K562 (cell line): ENCODE data around the gene ZNF785. TPM values are rescaled to one million over a fixed set of nuclear protein-coding genes. Genes with fewer than 3 reads are reported as not detected.

Experiments
- CBFB ChIP-seq: sonication (generic); formaldehyde crosslinking; IDR thresholded peaks from 2 replicates; pipeline ENCODE4 v1.4.0; 2020; ENCODE audit warnings: mild to moderate bottlenecking, missing genetic modification reagents
- CEBPG ChIP-seq, 3 experiments: fragments of 200-800 bp in 1 of 3; sonication (Bioruptor generic) in 1 of 3; sonication (generic) in 1 of 3; formaldehyde crosslinking in 1 of 3; IDR thresholded peaks in 2 of 3; conservative IDR thresholded peaks in 1 of 3; 2 replicates each; pipeline versions ENCODE4 v1.6.1 to v1.8.0; 2016 to 2022; ENCODE audit warnings: missing compliant biosample characterization in 2 of 3, missing genetic modification characterization in 2 of 3, mild to moderate bottlenecking in 1 of 3, missing genetic modification reagents in 1 of 3
- E2F6 ChIP-seq, 2 experiments: IDR thresholded peaks; 2 replicates each; pipeline ENCODE4 v1.6.1; 2011; ENCODE audit warnings: borderline replicate concordance in 1 of 2, control low read depth in 1 of 2, low read depth in 1 of 2, low read length in 1 of 2, mild to moderate bottlenecking in 1 of 2, mixed read lengths in 1 of 2, moderate library complexity in 1 of 2; ENCODE audit not compliant: insufficient read depth in 1 of 2, insufficient read length in 1 of 2, poor library complexity in 1 of 2, severe bottlenecking in 1 of 2; ENCODE audit errors: extremely low read depth in 1 of 2
- ETS1 ChIP-seq: conservative IDR thresholded peaks from 2 replicates; pipeline ENCODE4 v1.6.1; 2011; ENCODE audit warnings: low read depth, mild to moderate bottlenecking, low read length; ENCODE audit not compliant: control insufficient read depth
- MAFG ChIP-seq: fragments of 450-650 bp; conservative IDR thresholded peaks from 2 replicates; pipeline ENCODE4 v1.6.1; 2016; ENCODE audit warnings: missing genetic modification characterization, missing compliant biosample characterization
- MBD1 ChIP-seq: fragments of 250-450 bp; sonication (Bioruptor Pico); IDR thresholded peaks from 2 replicates; pipeline ENCODE4 v1.8.0; 2022; ENCODE audit warnings: inconsistent platforms
- MTA2 ChIP-seq: fragments of 450-650 bp; IDR thresholded peaks from 2 replicates; pipeline ENCODE4 v1.6.1; 2016; ENCODE audit warnings: low read depth
- MYBL2 ChIP-seq, 2 experiments: fragments of 450-650 bp in 1 of 2; sonication (generic) in 1 of 2; formaldehyde crosslinking in 1 of 2; IDR thresholded peaks; 2 replicates each; pipeline versions ENCODE4 v1.6.1 to v1.8.1; 2017 to 2022; ENCODE audit warnings: borderline replicate concordance in 1 of 2, inconsistent platforms in 1 of 2, low read depth in 1 of 2, mild to moderate bottlenecking in 1 of 2, missing genetic modification reagents in 1 of 2, moderate library complexity in 1 of 2
- NFXL1 ChIP-seq: fragments of 450-650 bp; formaldehyde crosslinking; IDR thresholded peaks from 2 replicates; pipeline ENCODE4 v1.4.0; 2021; ENCODE audit warnings: mild to moderate bottlenecking
- NRF1 ChIP-seq, 2 experiments: fragments of 450-650 bp; IDR thresholded peaks in 1 of 2; conservative IDR thresholded peaks in 1 of 2; 2 replicates each; pipeline ENCODE4 v1.6.1; 2014; ENCODE audit warnings: mild to moderate bottlenecking in 2 of 2
- OTX1 ChIP-seq: fragments of 450-650 bp; formaldehyde crosslinking; IDR thresholded peaks from 2 replicates; pipeline ENCODE4 v1.4.0; 2022; ENCODE audit warnings: mild to moderate bottlenecking
- RAD51 ChIP-seq: fragments of 450-650 bp; IDR thresholded peaks from 2 replicates; pipeline ENCODE4 v1.7.1; 2016; ENCODE audit warnings: low read depth, mild to moderate bottlenecking, borderline replicate concordance
- RERE ChIP-seq: sonication (generic); formaldehyde crosslinking; IDR thresholded peaks from 2 replicates; pipeline ENCODE4 v1.8.0; 2023; ENCODE audit warnings: missing genetic modification reagents, mild to moderate bottlenecking, borderline replicate concordance
- SETDB1 ChIP-seq: IDR thresholded peaks from one replicate; pipeline ENCODE4 v1.6.1; 2012; ENCODE audit warnings: low read length, control low read depth, inconsistent platforms
- SMARCC2 ChIP-seq: fragments of 450-650 bp; IDR thresholded peaks from 2 replicates; pipeline ENCODE4 v1.6.1; 2017; ENCODE audit warnings: antibody characterized with exemption, moderate library complexity, mild to moderate bottlenecking, low read depth
- ZNF586 ChIP-seq: fragments of 450-650 bp; formaldehyde crosslinking; conservative IDR thresholded peaks from 2 replicates; pipeline ENCODE4 v1.4.0; 2020; ENCODE audit warnings: mild to moderate bottlenecking, moderate library complexity
- polyA plus RNA-seq, 8 experiments: library from polyadenylated mRNA; depleted of rRNA in 4 of 8; stranded (reverse) in 5 of 8; unstranded in 3 of 8; fragments of >200 nt; fragmentation: Nextera tagmentation in 2 of 8; fragmentation: Illumina TruSeq in 1 of 8; extraction: Ambion mirVana in 2 of 8; extraction: Trizol in 1 of 8; gene quantifications; 2 replicates each; pipeline versions ENCODE4 v1.2.1 to v1.2.3, GENCODE V29; 2011 to 2014; ENCODE audit warnings: inconsistent platforms in 1 of 8, missing spikeins in 1 of 8
- total RNA-seq, 7 experiments: library from RNA; depleted of rRNA in 6 of 7; stranded (reverse); fragments of >200 nt in 6 of 7; fragmentation: Illumina TruSeq in 2 of 7; extraction: Trizol in 2 of 7; gene quantifications; 2 replicates each; pipeline versions ENCODE4 v1.2.1 to v1.2.3, GENCODE V29; 2011 to 2021; ENCODE audit warnings: low replicate concordance in 1 of 7

Gene ZNF785
- total and polyA plus RNA-seq, 9 of the 15 experiments (the other 6 are each of a cell fraction or from before 2014, with no cell fraction given): 0.64 to 11.0 (median 6.4) TPM

GRCh38 chr16:30534368-30535105 lies 51.0 kb downstream of the ZNF785 start, which contains the start of gene ZNF747 (continued):
- TF ChIP-seq MYBL2 (IDR thresholded peaks at IDR 0.05; ENCODE audit: low read depth) (no peak), MYBL2 (CRISPR knock-in tag; IDR thresholded peaks at IDR 0.05; ENCODE audit: borderline replicate concordance) (no peak), MTA2 (no peak), MBD1 (CRISPR knock-in tag) (no peak), RERE (no peak), CEBPG (CRISPR knock-in tag; IDR thresholded peaks at IDR 0.05) (no peak; the same call in 1 of the 2 replicates), CEBPG (tag; conservative IDR thresholded peaks at IDR 0.05 in 1 of 2, IDR thresholded peaks at IDR 0.05 in 1 of 2) (no peak), ZNF586 (CRISPR knock-in tag) (no peak; the same call in 1 of the 2 replicates), CBFB (CRISPR knock-in tag) (0 out of 2 replicates have a peak, but pooled peaks have one; percentile 2), NRF1 (conservative IDR thresholded peaks at IDR 0.05 in 1 of 2, IDR thresholded peaks at IDR 0.05 in 1 of 2) (peak; percentile 97), SETDB1 (no peak), OTX1 (CRISPR knock-in tag) (no peak), E2F6 (IDR thresholded peaks at IDR 0.05; ENCODE audit: borderline replicate concordance in 1 of 2, extremely low read depth in 1 of 2, insufficient read depth in 1 of 2, insufficient read length in 1 of 2, low read depth in 1 of 2, low read length in 1 of 2, poor library complexity in 1 of 2, severe bottlenecking in 1 of 2) (peak; percentile 52 to 93), ETS1 (peak; percentile 73; the same call in 1 of the 2 replicates), NFXL1 (CRISPR knock-in tag) (no peak), SMARCC2 (no peak), MAFG (tag) (no peak), RAD51 (no peak)
